Measurements from ENCODE around the gene STXBP5. TPM values are rescaled to one million over a fixed set of nuclear protein-coding genes. Genes with fewer than 3 reads are reported as not detected.

Gene STXBP5
- total RNA-seq, 1 experiment from 2014 or later = 11.6 TPM

GRCh38 chr6:147278891-147279290, 74.7 kb downstream of the STXBP5 start:
- Histone ChIP-seq H2AFZ (ENCODE audit: low read length) (no peak overlapping the region), H3K9ac (ENCODE audit: extremely low read depth, insufficient read length, low read length) (no peak overlapping the region), H3K27me3 (ENCODE audit: insufficient read depth, low read length) (no peaks in the 10 kb centered on the region), H3K56ac (ENCODE audit: insufficient read length, low read depth, low read length) (no peak overlapping the region), H3K4ac (ENCODE audit: low read depth, low read length) (no peak overlapping the region), H3K4me1 (ENCODE audit: insufficient read depth, low read length) (no peaks in the 10 kb centered on the region), H3T11ph (ENCODE audit: low read length) (no peak overlapping the region), H4K20me1 (ENCODE audit: control insufficient read depth, insufficient read depth, insufficient read length) (no peaks in the 10 kb centered on the region), H4K91ac (ENCODE audit: insufficient read length, low read depth, low read length) (no peak overlapping the region), H2AK5ac (ENCODE audit: insufficient read length, low read length) (no peak overlapping the region), H3K23me2 (ENCODE audit: insufficient read length, low read depth, low read length, poor library complexity, severe bottlenecking) (no peaks in the 10 kb centered on the region), H3K18ac (ENCODE audit: insufficient read length, low read depth, low read length) (no peak overlapping the region), H3K4me2 (ENCODE audit: insufficient read depth, insufficient read length, low read length) (no peak overlapping the region), H2BK20ac (ENCODE audit: low read depth, low read length, poor library complexity, severe bottlenecking) (no peak overlapping the region), H2BK15ac (ENCODE audit: low read depth, low read length) (no peak overlapping the region), H2BK120ac (ENCODE audit: low read depth, low read length, poor library complexity, severe bottlenecking) (no peak overlapping the region), H3K14ac (ENCODE audit: insufficient read depth, low read length) (no peak overlapping the region), H4K5ac (ENCODE audit: insufficient read length, low read depth, low read length) (no peak overlapping the region), H3K9me3 (ENCODE audit: control insufficient read depth, low read depth, low read length) (no peaks in the 10 kb centered on the region), H2BK5ac (ENCODE audit: insufficient read length, low read length) (no peak overlapping the region), H3K79me1 (ENCODE audit: insufficient read depth, low read depth, low read length, poor library complexity, severe bottlenecking) (no peaks in the 10 kb centered on the region), H3K23ac (ENCODE audit: insufficient read length, low read depth, low read length) (no peak overlapping the region), H2BK12ac (ENCODE audit: insufficient read length, low read depth, low read length) (no peak overlapping the region), H3K79me2 (ENCODE audit: insufficient read depth, low read length) (no peaks in the 10 kb centered on the region), H4K8ac (replicated peaks; ENCODE audit: insufficient read length, low read depth, low read length) (no peak overlapping the region), H3K27ac (ENCODE audit: insufficient read length, low read depth, low read length) (no peak overlapping the region)
- Mint-ChIP-seq H3K36me3 (ENCODE audit: insufficient read depth in 1 of 3, low read depth in 3 of 3) (peaks cover 17 to 37% (median 28%) of the 10 kb centered on the region in 3 experiments), H3K4me1 (no peaks in the 10 kb centered on the region), H3K4me3 (no peak overlapping the region), H3K9me3 (peaks cover 0 to 4% of the 10 kb centered on the region in 2 experiments; a peak in 2 of 5 replicates), H3K27me3 (ENCODE audit: low read depth) (no peaks in the 10 kb centered on the region), H3K27ac (no peak overlapping the region)
- DNase-seq = no peak
- WGBS (ENCODE audit: extremely low coverage, insufficient read length, low lambda C conversion rate) = no CpG with 5 or more reads among the region's 2 CpGs
- TF ChIP-seq CTCF (conservative IDR thresholded peaks at IDR 0.05) = no peak

Measured in H9 (cell line).